WI38 (cell line): ENCODE data around the gene TBC1D8.

ENCODE experiments used
- H3K4me3 ChIP-seq: 2 replicates; pipeline ENCODE4 v1.5.1; 2011; ENCODE audit warnings: low read depth, mild to moderate bottlenecking, control low read depth, low read length
- CTCF ChIP-seq: IDR thresholded peaks from 2 replicates; pipeline ENCODE4 v1.5.1; 2012; ENCODE audit warnings: low read depth, mild to moderate bottlenecking, control low read depth, low read length

The TBC1D8 gene

GRCh38 chr2:100965596-100965995 lies 185.6 kb downstream of the TBC1D8 start:
- no peak for TF ChIP-seq CTCF

GRCh38 chr2:100964681-100965169 lies 186.5 kb downstream of the TBC1D8 start:
- no peak for TF ChIP-seq CTCF

More at GRCh38 chr2:100965596-100965995, 185.6 kb downstream of the TBC1D8 start:
- no peak overlapping the region for H3K4me3 ChIP-seq

GRCh38 chr2:100964222-100964621 lies 187.0 kb downstream of the TBC1D8 start:
- H3K4me3 ChIP-seq, result no peak overlapping the region
- no peak for TF ChIP-seq CTCF

More at GRCh38 chr2:100964681-100965169, 186.5 kb downstream of the TBC1D8 start:
- no peak overlapping the region for H3K4me3 ChIP-seq

GRCh38 chr2:100963026-100963375 lies 188.2 kb downstream of the TBC1D8 start:
- no peak for TF ChIP-seq CTCF
- H3K4me3 ChIP-seq, result no peak overlapping the region

- TF ChIP-seq CTCF, result no peak
- no peak overlapping the region for H3K4me3 ChIP-seq
Measured at GRCh38 chr2:100962366-100963025, 188.7 kb downstream of the TBC1D8 start.

GRCh38 chr2:100960688-100961087 lies 190.5 kb downstream of the TBC1D8 start:
- TF ChIP-seq CTCF, result no peak

GRCh38 chr2:100959225-100959880 lies 191.8 kb downstream of the TBC1D8 start:
- TF ChIP-seq CTCF, result no peak
- H3K4me3 ChIP-seq, result no peak overlapping the region

More at GRCh38 chr2:100960688-100961087, 190.5 kb downstream of the TBC1D8 start:
- no peak overlapping the region for H3K4me3 ChIP-seq
